ENCODE data around the gene TENT4A. TPM values are rescaled to one million over a fixed set of nuclear protein-coding genes. Genes with fewer than 3 reads are reported as not detected.

The TENT4A gene
- total RNA-seq, 1 experiment from 2014 or later, result 39.3 TPM

DNA sequence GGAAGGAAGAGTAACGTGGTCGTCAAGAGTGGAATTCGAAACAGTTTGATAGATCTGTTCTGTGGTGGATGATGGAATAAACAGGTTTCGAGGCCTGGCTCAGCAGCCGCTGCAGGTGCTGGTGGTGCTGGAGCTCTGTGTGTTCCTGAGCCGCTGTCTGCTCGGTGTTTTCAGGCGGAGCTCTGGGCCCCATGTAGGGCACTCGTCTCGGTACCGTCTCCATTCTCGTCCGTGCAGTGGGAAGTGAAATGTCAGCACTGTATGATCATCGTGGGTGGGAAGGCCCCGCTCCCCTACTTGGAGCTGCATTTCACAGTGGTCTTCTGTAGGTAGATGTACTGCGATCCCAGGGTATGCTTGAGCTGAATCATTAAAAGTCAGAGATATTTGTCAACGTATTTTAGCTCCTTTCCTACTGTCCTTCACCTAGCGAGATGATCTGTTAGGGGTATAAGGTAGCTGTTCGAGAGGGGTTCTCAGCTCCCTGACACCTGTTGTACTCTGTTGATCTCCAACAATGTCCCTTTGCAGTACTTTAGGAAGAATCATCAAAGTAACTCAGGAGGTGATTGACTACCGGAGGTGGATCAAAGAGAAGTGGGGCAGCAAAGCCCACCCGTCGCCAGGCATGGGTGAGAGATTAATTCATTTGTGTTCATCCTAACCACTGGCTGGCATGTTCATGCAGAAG is 35.9 kb downstream of the TENT4A start:
- Histone ChIP-seq H3F3A (ENCODE audit: low read length, unreplicated experiment) (no peaks in the 10 kb centered on the region), H3K9ac (ENCODE audit: low read length) (no peak overlapping the region), H3K9me3 (ENCODE audit: low read length) (no peaks in the 10 kb centered on the region), H3K79me2 (ENCODE audit: low read length) (peaks cover 40% of the 10 kb centered on the region), H4K20me1 (ENCODE audit: low read length) (peaks cover 30% of the 10 kb centered on the region), H3K4me2 (ENCODE audit: low read length) (no peak overlapping the region), H3K4me1 (ENCODE audit: insufficient read depth, low read length) (peaks cover 5% of the 10 kb centered on the region), H2AFZ (ENCODE audit: low read length) (no peak overlapping the region), H3K9me2 (replicated peaks; ENCODE audit: low read length) (no peaks in the 10 kb centered on the region), H3K4me3 (ENCODE audit: low read length) (no peak overlapping the region), H3K27me3 (ENCODE audit: low read length) (no peaks in the 10 kb centered on the region), H3K27ac (ENCODE audit: low read length) (no peak overlapping the region), H3K36me3 (ENCODE audit: low read depth, low read length) (peaks cover 85% of the 10 kb centered on the region)
- intact Hi-C loops (cut with micrococcal nuclease), result loop anchor here (5.0 to 10.0 kb wide), 2 partner anchors 132 to 374 kb away; partner anchors contain the start of gene MED10
- ChIA-PET POLR2A (ENCODE audit: unreplicated experiment) (no interaction called here), CTCF (no interaction called here)
- no TSS peak for BruUV-seq (replicated peaks)
- DNase-seq (no peak), ATAC-seq (no peak)
- no peak for TF ChIP-seq EZH2 (IDR thresholded peaks at IDR 0.05; ENCODE audit: low read length, unreplicated experiment)
- no peak for TF ChIP-seq EZH2phosphoT487 (IDR thresholded peaks at IDR 0.05; ENCODE audit: borderline replicate concordance, low read length)
- TF ChIP-seq, protein P1, sequence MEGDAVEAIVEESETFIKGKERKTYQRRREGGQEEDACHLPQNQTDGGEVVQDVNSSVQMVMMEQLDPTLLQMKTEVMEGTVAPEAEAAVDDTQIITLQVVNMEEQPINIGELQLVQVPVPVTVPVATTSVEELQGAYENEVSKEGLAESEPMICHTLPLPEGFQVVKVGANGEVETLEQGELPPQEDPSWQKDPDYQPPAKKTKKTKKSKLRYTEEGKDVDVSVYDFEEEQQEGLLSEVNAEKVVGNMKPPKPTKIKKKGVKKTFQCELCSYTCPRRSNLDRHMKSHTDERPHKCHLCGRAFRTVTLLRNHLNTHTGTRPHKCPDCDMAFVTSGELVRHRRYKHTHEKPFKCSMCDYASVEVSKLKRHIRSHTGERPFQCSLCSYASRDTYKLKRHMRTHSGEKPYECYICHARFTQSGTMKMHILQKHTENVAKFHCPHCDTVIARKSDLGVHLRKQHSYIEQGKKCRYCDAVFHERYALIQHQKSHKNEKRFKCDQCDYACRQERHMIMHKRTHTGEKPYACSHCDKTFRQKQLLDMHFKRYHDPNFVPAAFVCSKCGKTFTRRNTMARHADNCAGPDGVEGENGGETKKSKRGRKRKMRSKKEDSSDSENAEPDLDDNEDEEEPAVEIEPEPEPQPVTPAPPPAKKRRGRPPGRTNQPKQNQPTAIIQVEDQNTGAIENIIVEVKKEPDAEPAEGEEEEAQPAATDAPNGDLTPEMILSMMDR (conservative IDR thresholded peaks at IDR 0.05; ENCODE audit: low read depth, low read length), result no peak

- Histone ChIP-seq H3K27ac (ENCODE audit: low read length) (no peak overlapping the region), H3K9ac (ENCODE audit: low read length) (no peak overlapping the region), H3K4me1 (ENCODE audit: insufficient read depth, low read length) (peaks cover 3% of the 10 kb centered on the region), H3K36me3 (ENCODE audit: low read depth, low read length) (peaks cover 94% of the 10 kb centered on the region), H3K27me3 (ENCODE audit: low read length) (no peaks in the 10 kb centered on the region), H3K9me2 (replicated peaks; ENCODE audit: low read length) (no peaks in the 10 kb centered on the region), H3F3A (ENCODE audit: low read length, unreplicated experiment) (no peaks in the 10 kb centered on the region), H3K4me3 (ENCODE audit: low read length) (no peak overlapping the region), H2AFZ (ENCODE audit: low read length) (no peak overlapping the region), H4K20me1 (ENCODE audit: low read length) (peaks cover 30% of the 10 kb centered on the region), H3K79me2 (ENCODE audit: low read length) (peaks cover 40% of the 10 kb centered on the region), H3K9me3 (ENCODE audit: low read length) (no peaks in the 10 kb centered on the region), H3K4me2 (ENCODE audit: low read length) (no peak overlapping the region)
- TF ChIP-seq, protein P1 (conservative IDR thresholded peaks at IDR 0.05; ENCODE audit: low read depth, low read length), result no peak
- TF ChIP-seq EZH2phosphoT487 (IDR thresholded peaks at IDR 0.05; ENCODE audit: borderline replicate concordance, low read length), result no peak
- no peak for TF ChIP-seq EZH2 (IDR thresholded peaks at IDR 0.05; ENCODE audit: low read length, unreplicated experiment)
- no peak for DNase-seq
- intact Hi-C loops (cut with micrococcal nuclease), result no loop called here
- ChIA-PET CTCF (no interaction called here), POLR2A (ENCODE audit: unreplicated experiment) (no interaction called here)
- ATAC-seq, result no peak
- no TSS peak for BruUV-seq (replicated peaks)
Observed at GRCh38 chr5:6750142-6750840, 37.1 kb downstream of the TENT4A start.

All from PC-3 (cell line).